Bronchial epithelial cell (primary cell): ENCODE measurements around the gene CHD1L. TPM values are rescaled to one million over a fixed set of nuclear protein-coding genes. Genes with fewer than 3 reads are reported as not detected.
"Not testable (repeated sequence)": the region's sequence is repeated elsewhere in the genome, so short reads cannot be mapped to it uniquely, and the experiment has no call there.

Experiments
- DNase-seq: peaks from one replicate; pipeline ENCODE4 v3.0.0-alpha.2; 2010; ENCODE audit warnings: low read depth
- FAIRE-seq: peaks from 2 replicates; lab custom pipeline; 2011; peaks lifted over from hg19 to GRCh38; lab: Jason Lieb, UNC
- H3K27me3 ChIP-seq: 2 replicates; pipeline ENCODE4 v1.5.1; 2011; ENCODE audit warnings: low read length; ENCODE audit not compliant: control insufficient read depth, insufficient read depth
- H3K36me3 ChIP-seq: 2 replicates; pipeline ENCODE4 v1.5.1; 2011; ENCODE audit warnings: low read length; ENCODE audit not compliant: control insufficient read depth, insufficient read depth
- H3K4me3 ChIP-seq: 2 replicates; pipeline ENCODE4 v1.5.1; 2011; ENCODE audit warnings: mild to moderate bottlenecking, low read depth, low read length, control low read depth
- CTCF ChIP-seq: IDR thresholded peaks from 2 replicates; pipeline ENCODE4 v1.5.1; 2011; ENCODE audit warnings: mild to moderate bottlenecking, moderate library complexity, low read length, control low read depth, inconsistent platforms; ENCODE audit not compliant: insufficient read depth, severe bottlenecking
- total RNA-seq: library from RNA; depleted of rRNA; stranded (reverse); fragments of >200 nt; gene quantifications from 2 replicates; pipeline ENCODE4 v1.2.1, GENCODE V29; 2014

The CHD1L gene
- total RNA-seq, 1 donor from 2014 or later: 30.8 TPM

GRCh38 chr1:147283011-147283410, 40.5 kb downstream of the CHD1L start:
- TF ChIP-seq CTCF: no peak
- FAIRE-seq (no peak), DNase-seq (no peak)
- H3K4me3 ChIP-seq: no peak overlapping the region
- no peaks in the 10 kb centered on the region for H3K27me3 ChIP-seq
- H3K36me3 ChIP-seq: peaks cover 7% of the 10 kb centered on the region

GRCh38 chr1:147287133-147287865, 44.8 kb downstream of the CHD1L start:
- Histone ChIP-seq H3K36me3 (peaks cover 3% of the 10 kb centered on the region), H3K4me3 (no peak overlapping the region), H3K27me3 (no peaks in the 10 kb centered on the region)
- DNase-seq (no peak), FAIRE-seq (no peak)
- no peak for TF ChIP-seq CTCF

GRCh38 chr1:147292012-147292411, 49.5 kb downstream of the CHD1L start:
- no peaks in the 10 kb centered on the region for H3K27me3 ChIP-seq
- peak; percentile 74 for DNase-seq
- no peaks in the 10 kb centered on the region for H3K36me3 ChIP-seq
- no peak for FAIRE-seq
- TF ChIP-seq CTCF: no peak
- H3K4me3 ChIP-seq: no peak overlapping the region

GRCh38 chr1:147292631-147293251, 50.3 kb downstream of the CHD1L start:
- H3K4me3 ChIP-seq: no peak overlapping the region
- FAIRE-seq (no peak), DNase-seq (peak; percentile 77)
- no peaks in the 10 kb centered on the region for H3K36me3 ChIP-seq
- H3K27me3 ChIP-seq: no peaks in the 10 kb centered on the region
- TF ChIP-seq CTCF: no peak

GRCh38 chr1:147297438-147297837, 55.0 kb downstream of the CHD1L start:
- no peak overlapping the region for H3K4me3 ChIP-seq
- DNase-seq: no peak
- H3K27me3 ChIP-seq: no peaks in the 10 kb centered on the region
- no peak for FAIRE-seq
- no peaks in the 10 kb centered on the region for H3K36me3 ChIP-seq
- no peak for TF ChIP-seq CTCF

GRCh38 chr1:147305803-147306202, 63.3 kb downstream of the CHD1L start:
- not testable (repeated sequence) for H3K4me3 ChIP-seq, H3K36me3 ChIP-seq, H3K27me3 ChIP-seq, DNase-seq, FAIRE-seq
